Endometrial microvascular endothelial cells (primary cell): ENCODE measurements around the gene KCNN1. TPM values are rescaled to one million over a fixed set of nuclear protein-coding genes. Genes with fewer than 3 reads are reported as not detected.

Source experiments
- in situ Hi-C: cut with HindIII; loops from 2 replicates; pipeline ENCODE4 v1.10.0; 2017; ENCODE audit warnings: low sequenced_read_pairs, low pct_unique_long_range_greater_than_20kb; ENCODE audit errors: inconsistent ontology term
- total RNA-seq: library from RNA; depleted of rRNA; stranded (reverse); fragments of >200 nt; gene quantifications from one replicate; pipeline ENCODE4 v1.2.3, GENCODE V29; 2015; ENCODE audit errors: inconsistent ontology term

The KCNN1 gene
- total RNA-seq, 1 donor from 2014 or later, result not detected

DNA sequence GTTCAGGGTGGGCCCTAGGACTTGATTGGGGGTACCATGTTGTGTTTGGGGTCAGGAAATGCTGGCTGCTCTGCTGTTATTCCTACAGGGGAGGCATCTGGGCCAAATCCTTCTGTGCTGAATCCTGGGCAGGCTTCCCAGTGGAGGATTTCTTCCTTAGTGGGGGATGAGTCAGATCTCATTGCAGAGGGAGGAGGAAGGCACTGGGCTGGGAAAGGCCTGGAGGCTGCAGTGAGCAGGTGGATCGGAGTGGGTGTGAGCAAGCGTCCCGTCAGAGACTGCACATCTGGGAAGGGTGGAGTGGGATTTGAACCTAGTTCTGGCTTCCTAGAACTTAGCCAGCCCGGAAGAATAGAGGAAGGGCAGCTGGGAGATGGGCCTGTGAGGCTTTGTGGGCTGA, 22.6 kb upstream of the KCNN1 start:
- in situ Hi-C loops, result no loop called here

DNA sequence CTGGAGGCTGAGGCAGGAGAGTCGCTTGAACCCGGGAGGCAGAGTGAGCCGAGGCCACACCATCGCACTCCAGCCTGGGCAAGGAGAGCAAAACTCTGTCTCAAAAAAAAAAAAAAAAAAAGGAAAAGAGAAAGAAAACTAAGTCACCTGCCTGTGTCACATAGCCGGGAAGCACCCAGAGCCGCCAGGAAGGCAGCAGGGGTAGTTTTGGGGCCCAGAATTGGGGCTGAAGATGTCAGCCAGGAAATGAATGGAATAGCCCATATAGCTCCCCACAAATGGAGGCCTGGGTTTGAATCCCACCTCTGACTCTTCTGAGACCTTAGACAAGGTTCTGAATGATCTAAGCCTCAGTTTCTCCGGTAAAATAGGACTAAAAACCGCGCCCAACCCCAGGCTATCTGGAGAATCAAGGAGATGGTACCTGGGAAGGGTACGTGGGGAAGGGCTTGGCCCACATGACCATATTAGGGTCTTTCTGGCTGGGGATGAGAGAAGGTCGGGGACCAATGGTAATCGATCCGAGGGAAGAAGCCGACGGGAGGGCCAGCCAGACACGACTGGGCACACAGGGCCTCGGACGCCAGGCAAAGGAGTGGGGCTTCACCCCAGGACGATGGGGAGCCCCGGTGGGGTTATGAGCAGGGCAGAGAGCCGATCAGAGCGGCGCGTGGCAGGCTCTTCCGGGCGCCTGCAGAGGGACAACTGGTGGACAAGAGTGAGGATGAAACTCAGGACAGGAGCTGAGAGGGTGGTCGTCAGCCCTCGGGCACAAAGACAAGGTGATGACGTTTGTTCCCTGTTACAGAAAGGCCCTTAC, 19.7 kb upstream of the KCNN1 start:
- in situ Hi-C loops, result no loop called here

DNA sequence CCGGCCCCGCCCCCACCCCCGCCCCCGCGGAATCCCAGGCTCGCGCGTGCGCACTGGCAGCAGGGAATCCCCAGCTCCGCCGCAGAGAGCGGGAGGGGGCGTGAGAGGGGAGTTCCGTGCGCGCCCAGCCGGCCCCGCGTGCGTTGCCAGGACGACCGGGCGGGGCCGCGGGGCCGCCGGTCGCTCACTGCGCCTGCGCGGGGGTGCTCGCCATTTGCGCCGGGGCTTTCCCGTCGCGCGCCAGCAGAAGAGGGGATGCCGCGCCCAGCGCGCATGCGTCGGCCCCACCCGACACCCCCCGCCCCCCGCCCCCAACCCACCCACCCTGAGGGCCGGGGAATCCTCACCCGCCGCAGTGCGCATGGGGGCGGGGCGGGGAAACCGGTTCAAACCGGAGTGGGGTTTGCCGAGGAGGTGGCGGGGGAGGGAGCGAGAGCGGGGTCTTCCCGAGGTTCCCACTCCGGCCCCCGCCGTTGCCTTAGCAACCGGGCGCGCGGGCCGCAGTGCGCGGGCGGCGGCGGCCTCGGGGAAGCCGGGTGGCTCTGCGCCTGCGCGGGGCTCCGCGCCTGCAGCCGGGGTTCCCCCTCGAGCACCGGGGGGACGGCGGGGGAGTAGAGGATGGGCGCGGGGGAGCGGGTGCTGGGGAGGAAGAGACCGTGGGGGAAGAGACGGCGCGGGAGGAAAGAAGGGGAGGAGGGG, 18.9 kb upstream of the KCNN1 start:
- in situ Hi-C loops, result no loop called here

- in situ Hi-C loops, result no loop called here
Measured at GRCh38 chr19:17948514-17948900, 18.4 kb upstream of the KCNN1 start.

- in situ Hi-C loops, result no loop called here
Measured at GRCh38 chr19:17948931-17949930, 17.7 kb upstream of the KCNN1 start.

GRCh38 chr19:17949956-17950309, 17.0 kb upstream of the KCNN1 start:
- in situ Hi-C loops, result no loop called here

DNA sequence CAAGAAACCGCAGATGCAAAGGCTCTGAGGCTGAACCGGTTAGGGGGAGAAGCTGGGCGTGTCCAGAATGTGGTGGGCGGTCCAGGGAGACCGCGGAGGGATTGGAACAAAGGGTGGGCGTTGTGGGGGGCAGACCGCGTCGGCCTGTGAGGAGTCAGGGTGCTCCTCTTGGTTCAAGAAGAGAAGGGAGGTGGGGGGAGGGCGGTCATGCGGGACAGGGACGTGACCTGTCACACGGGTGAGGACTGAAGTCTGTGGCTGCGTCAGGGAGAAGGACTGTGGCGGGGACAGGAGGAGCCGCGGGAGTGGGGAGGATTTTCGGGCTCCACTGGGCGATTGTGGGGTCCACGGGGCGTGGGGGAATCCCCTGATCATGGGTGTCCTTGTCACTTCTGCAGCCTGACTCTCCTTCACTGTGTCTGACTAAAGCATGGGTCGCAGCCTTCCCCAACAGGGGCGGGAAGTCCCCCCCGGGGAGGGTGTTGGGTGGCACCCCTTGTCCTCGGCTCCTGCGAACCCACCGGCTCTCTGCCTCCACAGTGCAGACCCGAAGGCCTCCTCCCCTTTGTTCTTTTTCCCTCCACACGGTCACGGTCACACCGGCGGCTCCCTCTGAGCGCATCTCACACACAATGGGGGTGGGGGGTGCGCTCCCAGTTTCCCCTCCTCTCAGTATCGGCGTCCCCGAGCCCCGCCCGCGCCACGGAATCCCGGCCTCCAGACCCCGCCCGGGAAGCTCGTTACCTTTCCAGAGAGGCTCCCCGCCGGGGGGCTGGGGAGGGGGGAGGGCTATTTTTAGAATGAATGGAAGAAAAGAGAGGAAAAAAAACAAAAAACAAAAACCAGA, 16.4 kb upstream of the KCNN1 start:
- in situ Hi-C loops, result no loop called here

- in situ Hi-C loops, result no loop called here
Measured at GRCh38 chr19:17951157-17951989, 15.5 kb upstream of the KCNN1 start.

DNA sequence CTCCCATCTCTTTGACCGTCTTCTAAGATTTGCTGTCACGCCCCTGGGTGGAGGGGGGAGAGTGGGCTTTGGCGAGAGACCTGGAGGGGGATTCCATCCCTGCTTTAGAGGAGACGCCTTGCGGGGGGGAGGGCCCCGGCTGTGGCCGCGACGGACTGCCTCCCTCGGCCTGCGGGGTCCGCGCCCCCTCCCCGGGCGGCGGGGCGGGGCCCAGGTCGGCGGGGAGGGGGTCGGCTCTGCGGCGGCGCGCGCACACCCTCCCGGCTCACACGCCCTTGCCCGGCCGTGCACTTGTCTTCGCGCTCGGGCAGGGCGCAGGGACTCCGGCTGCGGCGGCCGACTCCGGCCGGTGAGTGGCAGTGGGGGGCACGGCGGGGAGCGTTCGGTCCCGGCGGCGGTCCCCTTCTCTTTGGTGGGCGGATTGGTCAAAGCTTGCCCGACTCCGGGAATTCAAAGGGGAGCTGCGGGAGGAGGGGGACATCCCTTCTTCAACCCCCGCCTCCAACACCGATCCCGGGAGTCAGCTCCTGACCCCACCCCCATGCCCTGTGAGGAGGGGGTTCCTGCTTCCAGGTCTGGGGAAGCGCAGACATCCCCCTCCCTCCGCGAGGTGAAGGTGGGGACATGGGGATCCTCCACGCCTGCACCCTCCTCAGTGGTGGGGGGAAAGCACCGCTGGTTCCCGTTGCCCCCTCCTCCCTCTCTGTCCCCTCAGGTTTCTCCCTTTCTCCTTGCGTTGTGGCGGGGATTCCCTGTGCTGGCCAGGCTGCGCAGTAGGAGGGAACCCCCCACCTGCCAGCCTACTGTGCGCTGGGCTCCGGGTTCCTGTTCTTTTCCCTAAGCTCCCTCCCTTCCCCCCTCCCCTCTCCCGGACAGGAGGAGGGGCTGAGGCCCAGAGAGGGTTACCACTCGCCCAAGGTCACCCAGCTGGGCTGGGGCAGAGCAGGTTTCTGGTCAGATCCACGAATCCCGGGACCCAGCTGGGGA, 14.6 kb upstream of the KCNN1 start:
- in situ Hi-C loops, result no loop called here

GRCh38 chr19:17953316-17953801, 13.5 kb upstream of the KCNN1 start:
- in situ Hi-C loops, result no loop called here

GRCh38 chr19:17953869-17954268, 13.0 kb upstream of the KCNN1 start:
- in situ Hi-C loops, result no loop called here

- in situ Hi-C loops, result no loop called here
Measured at GRCh38 chr19:17954401-17954800, 12.5 kb upstream of the KCNN1 start.

GRCh38 chr19:17957149-17957849, 9.6 kb upstream of the KCNN1 start:
- in situ Hi-C loops, result no loop called here

DNA sequence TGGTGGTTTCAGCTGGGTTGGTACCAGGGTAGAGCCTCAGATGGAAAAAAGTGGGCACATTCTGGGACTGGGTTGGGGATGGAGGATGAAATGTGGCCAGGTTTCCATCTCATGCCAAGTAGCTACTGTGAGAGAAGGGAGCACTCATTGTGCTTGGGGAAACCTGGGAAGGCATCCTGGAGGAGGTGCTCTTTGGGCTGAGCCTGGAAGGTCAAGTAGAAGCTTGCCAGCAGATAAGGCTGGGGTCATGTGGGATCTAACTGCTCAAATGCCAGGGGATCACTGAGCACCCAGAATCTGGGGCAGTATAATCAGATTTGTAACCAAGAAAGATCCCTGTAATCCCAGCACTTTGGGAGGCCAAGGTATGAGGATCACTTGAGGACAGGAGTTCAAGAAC, 9.0 kb upstream of the KCNN1 start:
- in situ Hi-C loops, result no loop called here

DNA sequence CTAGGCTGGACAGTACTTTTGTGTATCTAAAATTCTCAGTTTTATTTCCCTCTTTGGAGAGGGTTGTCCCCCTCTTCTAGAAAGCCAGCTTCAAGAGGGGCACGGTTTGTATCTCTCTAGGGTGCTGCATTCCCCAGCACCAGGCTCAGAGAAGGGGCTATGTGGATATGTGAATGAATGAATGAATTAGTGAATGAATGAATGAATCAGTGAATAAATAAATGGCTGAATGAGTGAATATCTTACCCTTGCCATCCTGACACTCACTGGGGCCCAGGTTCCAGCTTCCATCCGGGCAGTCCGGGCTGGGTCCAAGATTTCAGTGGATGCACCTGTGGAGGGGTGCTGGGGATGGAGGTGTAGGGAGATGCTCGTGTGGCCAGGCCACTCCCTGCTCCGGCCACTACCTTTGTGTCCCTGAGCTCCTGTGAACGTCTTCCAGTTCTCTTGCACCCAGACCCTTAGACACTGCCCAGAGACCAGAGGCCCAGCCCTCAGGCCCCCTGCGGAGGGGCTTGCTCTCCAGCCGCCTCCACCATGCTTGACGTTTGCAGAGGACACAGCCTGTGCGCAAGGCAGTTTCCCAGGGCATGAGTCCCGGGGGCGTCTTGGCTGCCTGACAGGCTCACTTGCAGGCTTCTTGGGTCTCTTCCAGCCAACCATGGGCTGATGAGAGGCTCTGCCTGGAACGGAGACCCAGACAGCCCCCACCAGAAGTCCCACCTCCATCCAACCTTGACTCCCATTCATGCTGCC, 2.8 kb upstream of the KCNN1 start:
- in situ Hi-C loops, result no loop called here
